Measurements from ENCODE around the gene PLCH1. TPM values are rescaled to one million over a fixed set of nuclear protein-coding genes. Genes with fewer than 3 reads are reported as not detected.

PLCH1 gene
- total and polyA plus RNA-seq, 9 of the 15 experiments (the other 6 are each of a cell fraction or from before 2014, with no cell fraction given), result 0.17 to 0.62 (median 0.40) TPM

DNA sequence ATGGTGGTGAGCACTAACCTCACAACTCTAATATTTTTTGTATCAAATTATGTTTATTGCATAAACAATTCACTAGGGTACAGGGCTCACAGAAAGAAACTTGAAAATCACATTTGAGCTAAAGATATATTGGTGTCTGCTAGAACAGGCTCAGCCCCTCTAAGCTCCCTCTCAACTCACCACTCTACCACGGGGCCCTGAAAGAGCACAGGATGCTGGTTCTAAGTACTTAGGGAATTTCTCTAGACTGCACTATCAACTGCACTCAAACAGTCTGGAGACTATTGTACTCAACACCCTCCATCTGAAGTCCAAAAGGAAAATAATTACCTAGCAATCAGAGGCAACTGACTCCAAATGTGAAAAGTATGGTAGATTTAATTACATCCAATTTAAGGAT, 352.7 kb downstream of the PLCH1 start:
- ATAC-seq, result no peak
- Histone ChIP-seq H3K4me3 (no peak overlapping the region), H3K9ac (ENCODE audit: insufficient read depth in 1 of 2, low read depth in 2 of 2, low read length in 2 of 2) (no peak overlapping the region), H3K79me2 (ENCODE audit: control insufficient read depth, insufficient read depth, low read length) (no peaks in the 10 kb centered on the region), H3K27me3 (ENCODE audit: control insufficient read depth in 2 of 2, insufficient read depth in 2 of 2, low read length in 2 of 2) (peaks cover 6 to 12% of the 10 kb centered on the region in 2 experiments; a peak in 4 of 5 replicates), H3K9me3 (replicated peaks; ENCODE audit: control insufficient read depth, insufficient read depth, low read depth, low read length) (no peaks in the 10 kb centered on the region), H3K9me1 (ENCODE audit: control insufficient read depth, insufficient read depth, low read length) (no peaks in the 10 kb centered on the region), H3K27ac (ENCODE audit: extremely low read depth, low read depth, low read length) (no peak overlapping the region), H2AFZ (ENCODE audit: low read depth, low read length) (no peak overlapping the region), H3K4me2 (ENCODE audit: insufficient read depth, low read length) (no peak overlapping the region), H4K20me1 (replicated peaks; ENCODE audit: control insufficient read depth, insufficient read depth, low read length) (no peaks in the 10 kb centered on the region), H3K36me3 (ENCODE audit: control insufficient read depth, insufficient read depth, low read length) (no peaks in the 10 kb centered on the region), H3K4me1 (replicated peaks in 1 of 2; ENCODE audit: control insufficient read depth in 2 of 2, insufficient read depth in 2 of 2, low read length in 2 of 2) (no peaks in the 10 kb centered on the region)
- ChIA-PET CTCF (ENCODE audit: low intra/inter-chr PET ratio) (no interaction called here), POLR2A (interaction anchor here (0.6 kb wide), 2 partner anchors 524 to 1292 kb away, joined by 3 to 4 read pairs; no protein-coding TSS in a partner anchor)
- in situ Hi-C loops (cut with MboI) (no loop called here), intact Hi-C loops (cut with micrococcal nuclease) (no loop called here)
- WGBS (ENCODE audit: insufficient coverage, low coverage, missing lambda C conversion rate), result 0% methylated on average over 1 of the region's 1 CpG
- no peak for DNase-seq (ENCODE audit: extremely low read depth in 1 of 4, low spot score in 3 of 4)
- no TSS peak for BruUV-seq (replicated peaks)
- no peak for FAIRE-seq
- TF ChIP-seq ID3 (CRISPR knock-in tag; IDR thresholded peaks at IDR 0.05) (no peak), ID3 (tag; IDR thresholded peaks at IDR 0.05) (no peak)
- TF ChIP-seq, protein P1, sequence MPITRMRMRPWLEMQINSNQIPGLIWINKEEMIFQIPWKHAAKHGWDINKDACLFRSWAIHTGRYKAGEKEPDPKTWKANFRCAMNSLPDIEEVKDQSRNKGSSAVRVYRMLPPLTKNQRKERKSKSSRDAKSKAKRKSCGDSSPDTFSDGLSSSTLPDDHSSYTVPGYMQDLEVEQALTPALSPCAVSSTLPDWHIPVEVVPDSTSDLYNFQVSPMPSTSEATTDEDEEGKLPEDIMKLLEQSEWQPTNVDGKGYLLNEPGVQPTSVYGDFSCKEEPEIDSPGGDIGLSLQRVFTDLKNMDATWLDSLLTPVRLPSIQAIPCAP (CRISPR knock-in tag; IDR thresholded peaks at IDR 0.05; ENCODE audit: borderline replicate concordance), result no peak

GRCh38 chr3:155391551-155391958, 353.3 kb downstream of the PLCH1 start:
- FAIRE-seq (no peak), ATAC-seq (no peak), DNase-seq (ENCODE audit: extremely low read depth in 1 of 4, low spot score in 3 of 4) (no peak)
- no peaks in the 10 kb centered on the region for H3K79me2 ChIP-seq (ENCODE audit: control insufficient read depth, insufficient read depth, low read length)
- no peaks in the 10 kb centered on the region for H3K9me3 ChIP-seq (replicated peaks; ENCODE audit: control insufficient read depth, insufficient read depth, low read depth, low read length)
- BruUV-seq (replicated peaks), result no TSS peak
- no peak overlapping the region for H3K4me2 ChIP-seq (ENCODE audit: insufficient read depth, low read length)
- WGBS (ENCODE audit: insufficient coverage, low coverage, missing lambda C conversion rate), result 0% methylated on average over 2 of the region's 2 CpGs
- ChIA-PET POLR2A (interaction anchor here (0.6 kb wide), 2 partner anchors 524 to 1291 kb away, joined by 3 to 4 read pairs; no protein-coding TSS in a partner anchor), CTCF (ENCODE audit: low intra/inter-chr PET ratio) (no interaction called here)
- no peak overlapping the region for H3K27ac ChIP-seq (ENCODE audit: extremely low read depth, low read depth, low read length)
- no peak overlapping the region for H3K9ac ChIP-seq (ENCODE audit: insufficient read depth in 1 of 2, low read depth in 2 of 2, low read length in 2 of 2)
- H2AFZ ChIP-seq (ENCODE audit: low read depth, low read length), result no peak overlapping the region
- no peaks in the 10 kb centered on the region for H3K9me1 ChIP-seq (ENCODE audit: control insufficient read depth, insufficient read depth, low read length)
- no peaks in the 10 kb centered on the region for H3K4me1 ChIP-seq (replicated peaks in 1 of 2; ENCODE audit: control insufficient read depth in 2 of 2, insufficient read depth in 2 of 2, low read length in 2 of 2)
- H3K4me3 ChIP-seq, result no peak overlapping the region
- peaks cover 6 to 15% of the 10 kb centered on the region in 2 experiments for H3K27me3 ChIP-seq (ENCODE audit: control insufficient read depth in 2 of 2, insufficient read depth in 2 of 2, low read length in 2 of 2)
- H3K36me3 ChIP-seq (ENCODE audit: control insufficient read depth, insufficient read depth, low read length), result no peaks in the 10 kb centered on the region
- in situ Hi-C loops (cut with MboI), result no loop called here
- H4K20me1 ChIP-seq (replicated peaks; ENCODE audit: control insufficient read depth, insufficient read depth, low read length), result no peaks in the 10 kb centered on the region
- intact Hi-C loops (cut with micrococcal nuclease), result no loop called here
- TF ChIP-seq ZBTB40 (IDR thresholded peaks at IDR 0.05) (no peak), ZBTB40 (CRISPR knock-in tag; IDR thresholded peaks at IDR 0.05) (no peak)

All from K562 (cell line).